Measurements from ENCODE around the gene UNC5A. TPM values are rescaled to one million over a fixed set of nuclear protein-coding genes. Genes with fewer than 3 reads are reported as not detected.

Gene UNC5A
- polyA plus RNA-seq, 1 of the 3 experiments (the other 2 are of a cell fraction) = 0.46 TPM

DNA sequence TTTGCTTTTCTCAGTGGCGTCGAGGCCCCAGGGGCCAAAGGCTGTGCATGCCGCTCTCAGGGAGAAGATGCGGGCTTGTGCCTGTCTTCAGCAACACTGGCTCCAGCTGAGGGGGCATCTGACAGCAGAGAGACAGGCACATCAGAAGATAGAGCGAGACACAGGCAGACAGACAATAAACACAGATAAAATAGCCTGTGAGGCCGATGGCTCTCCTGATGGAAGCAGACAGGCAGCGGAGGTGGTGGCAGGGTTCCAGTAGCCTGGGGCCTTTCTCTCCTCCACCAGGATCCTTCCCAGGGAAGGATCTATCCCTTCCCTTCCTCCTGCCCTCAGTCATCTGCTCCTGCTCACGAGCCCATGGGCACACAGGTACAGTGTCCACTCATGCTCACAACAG lies 16.6 kb upstream of the UNC5A start:
- Histone ChIP-seq H3K36me3 (replicated peaks in 1 of 2; ENCODE audit: control insufficient read depth in 1 of 2, insufficient read depth in 2 of 2, low read length in 1 of 2) (no peaks in the 10 kb centered on the region), H3F3A (replicated peaks; ENCODE audit: insufficient read depth) (no peaks in the 10 kb centered on the region), H3K27me3 (ENCODE audit: insufficient read depth) (no peaks in the 10 kb centered on the region; the same call in 1 of the 2 replicates), H3K9me2 (no peaks in the 10 kb centered on the region), H3K9me3 (no peaks in the 10 kb centered on the region), H3K4me2 (no peak overlapping the region), H3K27ac (ENCODE audit: low read depth in 2 of 2, low read length in 1 of 2) (peak overlapping the region in 1 of 2 experiments; percentile 93; a peak in 2 of 4 replicates), H4K20me1 (ENCODE audit: insufficient read depth) (no peaks in the 10 kb centered on the region), H2AFZ (ENCODE audit: low read depth) (no peak overlapping the region), H3K79me2 (ENCODE audit: insufficient read depth) (no peaks in the 10 kb centered on the region), H3K9ac (no peak overlapping the region), H3K4me3 (ENCODE audit: low read depth in 2 of 2, low read length in 1 of 2) (no peak overlapping the region), H3K4me1 (ENCODE audit: control insufficient read depth in 1 of 2, insufficient read depth in 2 of 2, low read depth in 1 of 2, low read length in 1 of 2) (peaks cover 0 to 35% of the 10 kb centered on the region in 2 experiments; a peak in 2 of 4 replicates)
- CTCF ChIA-PET = interaction anchor here (0.6 to 1.7 kb wide), 6 partner anchors 11 to 133 kb away, joined by 3 to 6 read pairs (median 4); no protein-coding TSS in a partner anchor
- 45% methylated on average over 8 of the region's 8 CpGs for WGBS (ENCODE audit: low lambda C conversion rate)
- peak; percentile 84 for TF ChIP-seq GATA2 (CRISPR knock-in tag; IDR thresholded peaks at IDR 0.05)
- no peak for TF ChIP-seq SMC3 (IDR thresholded peaks at IDR 0.05; ENCODE audit: low read depth, low read length)
- peak; percentile 88 for TF ChIP-seq FOXJ3 (CRISPR knock-in tag; IDR thresholded peaks at IDR 0.05)
- TF ChIP-seq RAD21 (IDR thresholded peaks at IDR 0.05; ENCODE audit: low read length) = peak; percentile 31; the same call in 1 of the 2 replicates
- TF ChIP-seq RCOR1 (IDR thresholded peaks at IDR 0.05; ENCODE audit: low read length) = 0 out of 2 replicates have a peak, but pooled peaks have one; percentile 21
- TF ChIP-seq EP300 (IDR thresholded peaks at IDR 0.05; ENCODE audit: borderline replicate concordance in 1 of 2, low read depth in 1 of 2, low read length in 1 of 2) = peak in 1 of 2 experiments; percentile 74; a peak in 2 of 4 replicates
- peak; percentile 17; the same call in 1 of the 2 replicates for TF ChIP-seq TCF12 (IDR thresholded peaks at IDR 0.05)
- TF ChIP-seq MXI1 (IDR thresholded peaks at IDR 0.05; ENCODE audit: low read depth, low read length) = peak; percentile 60
- TF ChIP-seq CHD2 (IDR thresholded peaks at IDR 0.05; ENCODE audit: low read length, partially characterized antibody) = no peak
- TF ChIP-seq, protein P1, sequence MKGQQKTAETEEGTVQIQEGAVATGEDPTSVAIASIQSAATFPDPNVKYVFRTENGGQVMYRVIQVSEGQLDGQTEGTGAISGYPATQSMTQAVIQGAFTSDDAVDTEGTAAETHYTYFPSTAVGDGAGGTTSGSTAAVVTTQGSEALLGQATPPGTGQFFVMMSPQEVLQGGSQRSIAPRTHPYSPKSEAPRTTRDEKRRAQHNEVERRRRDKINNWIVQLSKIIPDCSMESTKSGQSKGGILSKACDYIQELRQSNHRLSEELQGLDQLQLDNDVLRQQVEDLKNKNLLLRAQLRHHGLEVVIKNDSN (IDR thresholded peaks at IDR 0.05; ENCODE audit: borderline replicate concordance, low read depth) = no peak
- POLR2A ChIA-PET = interaction anchor here (0.7 kb wide), 1 partner anchor 9 kb away, joined by 3 read pairs; no protein-coding TSS in a partner anchor
- DNase-seq = peak; percentile 83

DNA sequence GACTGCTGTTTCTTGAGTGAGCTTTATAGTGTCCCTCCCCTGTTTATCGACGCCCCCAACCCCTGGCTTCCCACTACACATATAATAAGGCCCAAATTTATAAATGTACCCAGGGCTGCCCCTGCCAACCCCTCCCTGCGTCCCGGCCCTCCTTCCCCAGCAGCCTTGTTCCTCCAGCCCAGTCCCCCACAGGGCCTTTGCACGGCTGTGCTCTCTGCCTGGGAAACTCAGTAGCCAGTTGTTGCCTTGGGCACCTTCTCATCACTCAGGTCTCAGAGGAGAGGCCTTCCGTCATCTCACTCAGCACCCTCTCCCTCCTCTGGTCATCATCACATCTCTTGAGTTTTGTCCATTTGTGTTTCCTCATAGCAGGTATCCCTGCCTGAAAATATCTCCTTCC lies 15.8 kb upstream of the UNC5A start:
- Histone ChIP-seq H3K27me3 (ENCODE audit: insufficient read depth) (no peaks in the 10 kb centered on the region; the same call in 1 of the 2 replicates), H3K4me3 (ENCODE audit: low read depth in 2 of 2, low read length in 1 of 2) (no peak overlapping the region), H3K9me2 (no peaks in the 10 kb centered on the region), H2AFZ (ENCODE audit: low read depth) (no peak overlapping the region), H3K9me3 (no peaks in the 10 kb centered on the region), H3K4me1 (ENCODE audit: control insufficient read depth in 1 of 2, insufficient read depth in 2 of 2, low read depth in 1 of 2, low read length in 1 of 2) (peaks cover 0 to 35% of the 10 kb centered on the region in 2 experiments; a peak in 2 of 4 replicates), H3K79me2 (ENCODE audit: insufficient read depth) (no peaks in the 10 kb centered on the region), H3K9ac (no peak overlapping the region), H3F3A (replicated peaks; ENCODE audit: insufficient read depth) (no peaks in the 10 kb centered on the region), H3K36me3 (replicated peaks in 1 of 2; ENCODE audit: control insufficient read depth in 1 of 2, insufficient read depth in 2 of 2, low read length in 1 of 2) (no peaks in the 10 kb centered on the region), H3K4me2 (no peak overlapping the region), H4K20me1 (ENCODE audit: insufficient read depth) (no peaks in the 10 kb centered on the region), H3K27ac (ENCODE audit: low read depth in 2 of 2, low read length in 1 of 2) (peak overlapping the region in 1 of 2 experiments; percentile 93; a peak in 1 of 4 replicates)
- CTCF ChIA-PET = interaction anchor here (1.2 to 1.7 kb wide), 2 partner anchors 18 to 133 kb away, joined by 4 to 5 read pairs; no protein-coding TSS in a partner anchor
- TF ChIP-seq RCOR1 (IDR thresholded peaks at IDR 0.05; ENCODE audit: low read length) (no peak), ELF1 (IDR thresholded peaks at IDR 0.05) (no peak), JUND (IDR thresholded peaks at IDR 0.05) (no peak), MXI1 (IDR thresholded peaks at IDR 0.05; ENCODE audit: low read depth, low read length) (no peak), TAF1 (IDR thresholded peaks at IDR 0.05; ENCODE audit: borderline replicate concordance, low read depth, low read length) (no peak), TCF12 (IDR thresholded peaks at IDR 0.05) (no peak), FOSL2 (IDR thresholded peaks at IDR 0.05; ENCODE audit: borderline replicate concordance, low read depth) (no peak), MEF2A (IDR thresholded peaks at IDR 0.05; ENCODE audit: borderline replicate concordance, low read depth) (no peak)
- TF ChIP-seq, protein P1 (IDR thresholded peaks at IDR 0.05; ENCODE audit: borderline replicate concordance, low read depth) = no peak
- TF ChIP-seq, protein P2, sequence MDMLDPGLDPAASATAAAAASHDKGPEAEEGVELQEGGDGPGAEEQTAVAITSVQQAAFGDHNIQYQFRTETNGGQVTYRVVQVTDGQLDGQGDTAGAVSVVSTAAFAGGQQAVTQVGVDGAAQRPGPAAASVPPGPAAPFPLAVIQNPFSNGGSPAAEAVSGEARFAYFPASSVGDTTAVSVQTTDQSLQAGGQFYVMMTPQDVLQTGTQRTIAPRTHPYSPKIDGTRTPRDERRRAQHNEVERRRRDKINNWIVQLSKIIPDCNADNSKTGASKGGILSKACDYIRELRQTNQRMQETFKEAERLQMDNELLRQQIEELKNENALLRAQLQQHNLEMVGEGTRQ (IDR thresholded peaks at IDR 0.05; ENCODE audit: borderline replicate concordance, low read depth, low read length) = no peak
- TF ChIP-seq, protein P3, sequence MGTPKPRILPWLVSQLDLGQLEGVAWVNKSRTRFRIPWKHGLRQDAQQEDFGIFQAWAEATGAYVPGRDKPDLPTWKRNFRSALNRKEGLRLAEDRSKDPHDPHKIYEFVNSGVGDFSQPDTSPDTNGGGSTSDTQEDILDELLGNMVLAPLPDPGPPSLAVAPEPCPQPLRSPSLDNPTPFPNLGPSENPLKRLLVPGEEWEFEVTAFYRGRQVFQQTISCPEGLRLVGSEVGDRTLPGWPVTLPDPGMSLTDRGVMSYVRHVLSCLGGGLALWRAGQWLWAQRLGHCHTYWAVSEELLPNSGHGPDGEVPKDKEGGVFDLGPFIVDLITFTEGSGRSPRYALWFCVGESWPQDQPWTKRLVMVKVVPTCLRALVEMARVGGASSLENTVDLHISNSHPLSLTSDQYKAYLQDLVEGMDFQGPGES (IDR thresholded peaks at IDR 0.05; ENCODE audit: low read depth, low read length) = no peak
- POLR2A ChIA-PET = no interaction called here
- 79% methylated on average over 6 of the region's 6 CpGs for WGBS (ENCODE audit: low lambda C conversion rate)
- no peak for DNase-seq
